Common myeloid progenitor, CD34-positive (primary cell): Measurements from ENCODE around the gene ADPRHL1.
A peak's percentile ranks its signal among the peaks of the same experiment; 100 is the strongest.

Source experiments
- CTCF ChIA-PET: fragments of 350-600 bp; sonication (Branson Sonifier 250); formaldehyde crosslinking; loops from one replicate; lab custom pipeline; 2021; ENCODE audit warnings: antibody characterized with exemption; lab: Charles Lee
- POLR2A ChIA-PET: fragments of 350-600 bp; sonication (Branson Sonifier 250); formaldehyde crosslinking; loops from one replicate; lab custom pipeline; 2021; ENCODE audit warnings: antibody characterized with exemption; lab: Charles Lee
- DNase-seq, 3 donors: peaks; one replicate each; pipeline versions ENCODE4 v3.0.0 to v3.0.0-alpha.2; 2013
- H3K27ac ChIP-seq, 2 experiments: 1 replicate in 1 of 2; 2 replicates in 1 of 2; pipeline ENCODE4 v1.7.0; 2013; ENCODE audit warnings: inconsistent platforms in 2 of 2, low read length in 2 of 2, mild to moderate bottlenecking in 2 of 2, low read depth in 1 of 2, moderate library complexity in 1 of 2; ENCODE audit not compliant: severe bottlenecking in 2 of 2, insufficient read depth in 1 of 2, poor library complexity in 1 of 2
- H3K27me3 ChIP-seq, 5 experiments: replicated peaks in 2 of 5; 1 replicate in 3 of 5; 2 replicates in 2 of 5; pipeline versions ENCODE4 v1.6.1 to v1.7.0; 2013; ENCODE audit warnings: low read length in 4 of 5, mild to moderate bottlenecking in 2 of 5, moderate library complexity in 2 of 5, inconsistent platforms in 1 of 5; ENCODE audit not compliant: insufficient read depth in 5 of 5, control insufficient read depth in 4 of 5
- H3K36me3 ChIP-seq, 4 experiments: 1 replicate in 2 of 4; 2 replicates in 2 of 4; pipeline versions ENCODE4 v1.6.1 to v1.7.0; 2013; ENCODE audit warnings: low read length in 3 of 4, control low read depth in 1 of 4, mild to moderate bottlenecking in 1 of 4; ENCODE audit not compliant: control insufficient read depth in 4 of 4, insufficient read depth in 4 of 4
- H3K4me1 ChIP-seq, 4 experiments: 1 replicate in 3 of 4; 2 replicates in 1 of 4; pipeline versions ENCODE4 v1.6.1 to v1.7.1; 2013; ENCODE audit warnings: low read length in 3 of 4, mild to moderate bottlenecking in 3 of 4, control low read depth in 1 of 4, inconsistent platforms in 1 of 4, moderate library complexity in 1 of 4; ENCODE audit not compliant: control insufficient read depth in 4 of 4, insufficient read depth in 4 of 4; ENCODE audit errors: control extremely low read depth in 1 of 4
- H3K4me3 ChIP-seq, 7 experiments: 1 replicate in 4 of 7; 2 replicates in 3 of 7; pipeline versions ENCODE4 v1.5.1 to v1.7.0; 2013; ENCODE audit warnings: mild to moderate bottlenecking in 7 of 7, low read length in 6 of 7, moderate library complexity in 6 of 7, inconsistent platforms in 2 of 7, low read depth in 2 of 7, control low read depth in 1 of 7; ENCODE audit not compliant: insufficient read depth in 4 of 7, control insufficient read depth in 1 of 7; ENCODE audit errors: extremely low read depth in 1 of 7
- H3K9me3 ChIP-seq, 5 experiments: 1 replicate in 4 of 5; 2 replicates in 1 of 5; pipeline versions ENCODE4 v1.6.1 to v1.7.1; 2013; ENCODE audit warnings: low read length in 4 of 5, mild to moderate bottlenecking in 2 of 5, inconsistent platforms in 1 of 5, low read depth in 1 of 5, moderate library complexity in 1 of 5; ENCODE audit not compliant: control insufficient read depth in 4 of 5, insufficient read depth in 2 of 5; ENCODE audit errors: control extremely low read depth in 1 of 5
- whole genome bisulfite sequencing: methylation state at CpG from one replicate; pipeline ENCODE4 v1.1.5; 2013; ENCODE audit not compliant: insufficient coverage; 5-methylcytosine and 5-hydroxymethylcytosine counted together

ADPRHL1 gene

GRCh38 chr13:113407531-113408393, 45.5 kb downstream of the ADPRHL1 start:
- peaks cover 0 to 12% (median 4%) of the 10 kb centered on the region in 5 experiments for H3K9me3 ChIP-seq
- no peak overlapping the region for H3K4me3 ChIP-seq
- peaks cover 0 to 4% (median 0%) of the 10 kb centered on the region in 5 experiments for H3K27me3 ChIP-seq
- H3K36me3 ChIP-seq, result no peaks in the 10 kb centered on the region
- ChIA-PET CTCF (no interaction called here), POLR2A (no interaction called here)
- DNase-seq, result peak in 2 of 3 donors; percentile 32 to 36
- no peak overlapping the region for H3K27ac ChIP-seq
- WGBS, result 82% methylated on average over 37 of the region's 41 CpGs
- H3K4me1 ChIP-seq, result peaks cover 0 to 16% (median 3%) of the 10 kb centered on the region in 4 experiments

GRCh38 chr13:113407103-113407530, 46.2 kb downstream of the ADPRHL1 start:
- DNase-seq, result no peak

GRCh38 chr13:113406321-113407102, 46.8 kb downstream of the ADPRHL1 start:
- H3K36me3 ChIP-seq, result no peaks in the 10 kb centered on the region
- H3K9me3 ChIP-seq, result peaks cover 0 to 7% (median 0%) of the 10 kb centered on the region in 5 experiments
- H3K4me1 ChIP-seq, result peaks cover 0 to 16% (median 3%) of the 10 kb centered on the region in 4 experiments
- no peak for DNase-seq
- 97% methylated on average over 28 of the region's 28 CpGs for WGBS
- no peak overlapping the region for H3K27ac ChIP-seq
- no peak overlapping the region for H3K4me3 ChIP-seq
- POLR2A ChIA-PET, result no interaction called here
- CTCF ChIA-PET, result no interaction called here
- peaks cover 0 to 4% (median 0%) of the 10 kb centered on the region in 5 experiments for H3K27me3 ChIP-seq

More at GRCh38 chr13:113407103-113407530, 46.2 kb downstream of the ADPRHL1 start:
- H3K36me3 ChIP-seq, result no peaks in the 10 kb centered on the region
- no peak overlapping the region for H3K27ac ChIP-seq
- H3K4me3 ChIP-seq, result no peak overlapping the region
- peaks cover 0 to 16% (median 3%) of the 10 kb centered on the region in 4 experiments for H3K4me1 ChIP-seq
- WGBS, result 86% methylated on average over 14 of the region's 21 CpGs
- ChIA-PET POLR2A (no interaction called here), CTCF (no interaction called here)
- H3K27me3 ChIP-seq, result peaks cover 0 to 4% (median 0%) of the 10 kb centered on the region in 5 experiments
- H3K9me3 ChIP-seq, result peaks cover 0 to 11% (median 0%) of the 10 kb centered on the region in 5 experiments

- ChIA-PET CTCF (no interaction called here), POLR2A (no interaction called here)
- Histone ChIP-seq H3K4me1 (peaks cover 0 to 14% (median 3%) of the 10 kb centered on the region in 4 experiments), H3K27me3 (peaks cover 0 to 4% (median 0%) of the 10 kb centered on the region in 5 experiments), H3K36me3 (no peaks in the 10 kb centered on the region), H3K9me3 (peaks cover 0 to 7% (median 0%) of the 10 kb centered on the region in 5 experiments), H3K27ac (no peak overlapping the region), H3K4me3 (no peak overlapping the region)
- WGBS, result 96% methylated on average over 28 of the region's 38 CpGs
- DNase-seq, result no peak
Observed at GRCh38 chr13:113405481-113406300, 47.6 kb downstream of the ADPRHL1 start.

GRCh38 chr13:113404723-113405471, 48.4 kb downstream of the ADPRHL1 start:
- peaks cover 0 to 6% (median 2%) of the 10 kb centered on the region in 4 experiments for H3K4me1 ChIP-seq
- no peaks in the 10 kb centered on the region for H3K36me3 ChIP-seq
- ChIA-PET CTCF (interaction anchor here (0.7 kb wide), 1 partner anchor 11 kb away, joined by 3 read pairs; no protein-coding TSS in a partner anchor), POLR2A (no interaction called here)
- peaks cover 0 to 7% (median 0%) of the 10 kb centered on the region in 5 experiments for H3K9me3 ChIP-seq
- H3K27me3 ChIP-seq, result peaks cover 0 to 4% (median 0%) of the 10 kb centered on the region in 5 experiments
- no peak overlapping the region for H3K27ac ChIP-seq
- H3K4me3 ChIP-seq, result no peak overlapping the region
- 85% methylated on average over 30 of the region's 34 CpGs for WGBS
- no peak for DNase-seq

GRCh38 chr13:113404366-113404722, 48.9 kb downstream of the ADPRHL1 start:
- no peak overlapping the region for H3K4me3 ChIP-seq
- H3K9me3 ChIP-seq, result peaks cover 0 to 5% (median 0%) of the 10 kb centered on the region in 5 experiments
- no peak overlapping the region for H3K27ac ChIP-seq
- POLR2A ChIA-PET, result no interaction called here
- CTCF ChIA-PET, result no interaction called here
- WGBS, result 94% methylated on average over 2 of the region's 2 CpGs
- peaks cover 0 to 4% (median 2%) of the 10 kb centered on the region in 4 experiments for H3K4me1 ChIP-seq
- DNase-seq, result no peak
- peaks cover 0 to 4% (median 0%) of the 10 kb centered on the region in 5 experiments for H3K27me3 ChIP-seq
- H3K36me3 ChIP-seq, result no peaks in the 10 kb centered on the region
